Effector memory CD8-positive, alpha-beta T cell (primary cell): ENCODE results near the gene KCNAB2.

ENCODE experiments used
- ATAC-seq: fragments of 150-1000 bp; cut with Tn5 transposase; replicated peaks from 2 replicates; pipeline ENCODE4 v1.10.0; 2021; ENCODE audit warnings: mild to moderate bottlenecking, moderate library complexity
- DNase-seq, 3 experiments: peaks; one replicate each; pipeline ENCODE4 v3.0.0; 2021
- H3K27ac Mint-ChIP-seq, 2 donors: one replicate each; pipeline ENCODE4 v1.8.0; 2022; ENCODE audit warnings: mild to moderate bottlenecking in 2 of 2, mixed read lengths in 2 of 2, moderate library complexity in 2 of 2
- H3K27me3 Mint-ChIP-seq, 2 donors: one replicate each; pipeline ENCODE4 v1.8.0; 2022; ENCODE audit warnings: mixed read lengths in 2 of 2
- H3K36me3 Mint-ChIP-seq: one replicate; pipeline ENCODE4 v1.8.0; 2022; ENCODE audit warnings: mild to moderate bottlenecking, moderate library complexity, mixed read lengths; ENCODE audit not compliant: insufficient read depth
- H3K4me1 Mint-ChIP-seq, 2 donors: one replicate each; pipeline ENCODE4 v1.8.0; 2022; ENCODE audit warnings: low read depth in 2 of 2, mixed read lengths in 2 of 2
- H3K4me3 Mint-ChIP-seq, 2 donors: one replicate each; pipeline ENCODE4 v1.8.0; 2022; ENCODE audit warnings: mild to moderate bottlenecking in 2 of 2, mixed read lengths in 2 of 2, moderate library complexity in 2 of 2
- H3K9me3 Mint-ChIP-seq, 2 donors: one replicate each; pipeline ENCODE4 v1.8.0; 2022; ENCODE audit warnings: mixed read lengths in 2 of 2

Gene KCNAB2

DNA sequence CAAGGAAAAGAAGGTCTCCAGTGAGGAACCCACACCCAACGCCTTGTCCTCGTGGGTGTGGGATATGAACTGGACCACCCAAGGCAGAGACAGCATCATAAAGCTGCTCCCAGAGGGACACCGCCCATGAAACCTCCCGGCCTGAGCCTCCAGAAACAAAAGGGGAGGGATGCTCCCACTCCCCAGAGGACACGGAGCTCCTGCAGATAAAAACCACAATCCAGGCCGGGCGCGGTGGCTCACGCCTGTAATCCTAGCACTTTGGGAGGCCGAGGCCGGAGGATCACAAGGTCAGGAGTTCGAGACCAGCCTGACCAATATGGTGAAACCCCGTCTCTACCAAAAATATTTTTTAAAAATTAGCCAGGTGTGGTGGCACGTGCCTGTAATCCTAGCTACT is 68.1 kb downstream of the KCNAB2 start:
- no peaks in the 10 kb centered on the region for H3K4me1 Mint-ChIP-seq
- H3K4me3 Mint-ChIP-seq: no peak overlapping the region
- DNase-seq: no peak
- peaks cover 2 to 4% of the 10 kb centered on the region in 2 donors for H3K27me3 Mint-ChIP-seq
- H3K27ac Mint-ChIP-seq: no peak overlapping the region
- peaks cover 2% of the 10 kb centered on the region for H3K36me3 Mint-ChIP-seq
- no peak for ATAC-seq
- no peaks in the 10 kb centered on the region for H3K9me3 Mint-ChIP-seq

DNA sequence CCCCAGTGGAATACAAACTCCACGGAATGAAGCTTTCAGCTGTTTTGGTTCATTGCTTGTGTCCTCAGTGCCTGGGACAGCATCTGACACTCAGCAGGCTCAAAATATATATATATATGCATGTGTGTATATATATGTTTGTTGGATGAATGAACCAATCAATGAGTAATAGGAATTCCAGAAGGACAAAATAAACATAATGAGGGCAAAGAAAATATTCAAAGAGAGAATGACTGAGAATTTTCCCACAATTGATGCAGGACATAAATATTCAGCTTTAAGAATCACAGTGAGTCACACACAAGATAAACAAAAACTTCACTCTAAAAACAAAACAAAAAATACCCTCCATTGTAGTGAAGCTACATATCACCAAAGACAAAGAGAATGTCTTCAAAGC is 70.4 kb downstream of the KCNAB2 start:
- Mint-ChIP-seq H3K36me3 (peaks cover 2% of the 10 kb centered on the region), H3K9me3 (no peaks in the 10 kb centered on the region), H3K27ac (no peak overlapping the region), H3K4me1 (no peaks in the 10 kb centered on the region), H3K4me3 (no peak overlapping the region), H3K27me3 (no peaks in the 10 kb centered on the region)
- DNase-seq: no peak
- ATAC-seq: no peak

DNA sequence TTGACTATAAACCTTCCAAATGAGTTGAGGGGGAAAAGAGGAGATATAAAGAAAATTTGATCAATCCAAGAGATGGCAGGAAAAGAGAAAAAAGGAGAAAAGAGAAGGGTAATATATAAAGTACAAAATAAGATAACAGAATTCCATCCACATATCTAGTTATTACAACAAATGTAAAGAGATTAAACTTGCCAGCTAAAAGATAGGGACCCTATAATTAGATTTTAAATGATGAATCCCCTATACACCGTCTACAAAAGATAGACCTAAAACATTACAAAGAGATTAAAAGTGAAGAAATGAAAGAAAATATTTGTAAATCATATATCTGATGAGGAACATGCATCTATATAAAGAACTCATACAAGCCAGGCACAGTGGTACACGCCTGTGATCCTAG is 71.4 kb downstream of the KCNAB2 start:
- H3K36me3 Mint-ChIP-seq: peaks cover 2% of the 10 kb centered on the region
- H3K4me3 Mint-ChIP-seq: no peak overlapping the region
- DNase-seq (no peak), ATAC-seq (no peak)
- no peaks in the 10 kb centered on the region for H3K27me3 Mint-ChIP-seq
- no peak overlapping the region for H3K27ac Mint-ChIP-seq
- no peaks in the 10 kb centered on the region for H3K9me3 Mint-ChIP-seq
- no peaks in the 10 kb centered on the region for H3K4me1 Mint-ChIP-seq

DNA sequence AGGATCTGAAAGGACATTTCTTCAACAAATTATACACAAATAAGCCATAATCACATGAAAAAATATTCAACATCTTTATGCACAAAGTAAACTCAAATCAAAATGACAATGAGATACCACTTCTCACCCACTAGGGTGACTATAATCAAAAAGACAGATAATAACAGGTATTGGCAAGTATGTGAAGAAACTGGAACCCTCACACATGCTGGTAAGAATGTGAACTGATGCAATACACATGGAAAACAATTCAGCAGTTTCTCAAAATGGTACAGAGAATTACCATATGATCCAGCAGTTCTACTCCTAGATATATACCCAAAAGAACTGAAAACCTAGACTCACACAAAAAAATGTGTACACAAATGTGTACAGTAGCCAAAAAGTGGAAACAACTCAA is 71.9 kb downstream of the KCNAB2 start:
- ATAC-seq: no peak
- H3K9me3 Mint-ChIP-seq: no peaks in the 10 kb centered on the region
- DNase-seq: no peak
- H3K4me1 Mint-ChIP-seq: no peaks in the 10 kb centered on the region
- no peaks in the 10 kb centered on the region for H3K27me3 Mint-ChIP-seq
- no peak overlapping the region for H3K4me3 Mint-ChIP-seq
- H3K27ac Mint-ChIP-seq: no peak overlapping the region
- peaks cover 2% of the 10 kb centered on the region for H3K36me3 Mint-ChIP-seq

DNA sequence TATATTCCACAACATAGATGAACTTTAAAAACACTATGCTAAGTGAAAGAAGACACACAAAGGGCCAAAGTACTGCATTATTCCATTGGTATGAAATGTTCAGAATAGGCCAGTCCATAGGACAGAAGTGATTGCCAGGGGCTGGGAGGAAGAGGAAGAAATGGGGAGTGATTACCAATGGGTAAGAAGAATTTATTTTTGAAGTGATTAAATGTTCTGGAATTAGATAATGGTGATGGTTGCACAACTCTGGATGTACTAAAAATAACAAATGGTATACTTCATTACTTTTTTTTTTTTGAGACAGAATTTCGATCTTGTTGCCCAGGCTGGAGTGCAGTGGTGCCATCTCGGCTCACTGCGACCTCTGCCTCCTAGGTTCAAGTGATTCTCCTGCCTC is 72.7 kb downstream of the KCNAB2 start:
- H3K4me1 Mint-ChIP-seq: no peaks in the 10 kb centered on the region
- ATAC-seq (no peak), DNase-seq (no peak)
- H3K36me3 Mint-ChIP-seq: peaks cover 2% of the 10 kb centered on the region
- H3K4me3 Mint-ChIP-seq: no peak overlapping the region
- no peaks in the 10 kb centered on the region for H3K27me3 Mint-ChIP-seq
- no peaks in the 10 kb centered on the region for H3K9me3 Mint-ChIP-seq
- no peak overlapping the region for H3K27ac Mint-ChIP-seq

DNA sequence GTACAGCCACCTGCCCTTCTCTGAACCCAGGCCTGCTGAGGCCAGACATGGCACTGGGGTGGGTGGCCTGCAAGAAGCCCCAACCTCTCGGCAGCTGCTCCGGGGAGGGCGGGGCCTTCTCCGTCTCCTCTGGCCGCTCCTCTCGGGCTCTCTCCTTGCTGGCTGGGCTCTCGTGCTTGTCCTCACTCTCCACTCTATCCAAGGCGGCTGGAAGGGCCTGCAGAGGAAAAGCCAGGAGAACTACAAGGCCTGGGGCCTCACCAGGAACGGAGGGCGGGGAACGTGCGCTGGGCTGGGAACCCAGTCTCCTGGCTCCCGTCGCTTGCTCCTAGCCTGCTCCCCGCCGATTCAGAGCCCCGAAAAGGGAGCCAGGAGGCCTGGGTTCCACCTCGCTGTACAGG is 75.3 kb downstream of the KCNAB2 start:
- Mint-ChIP-seq H3K4me1 (peaks cover 0 to 3% of the 10 kb centered on the region in 2 donors), H3K27ac (no peak overlapping the region), H3K27me3 (peaks cover 6 to 14% of the 10 kb centered on the region in 2 donors), H3K9me3 (no peaks in the 10 kb centered on the region), H3K36me3 (peaks cover 2% of the 10 kb centered on the region), H3K4me3 (no peak overlapping the region)
- DNase-seq (no peak), ATAC-seq (no peak)

DNA sequence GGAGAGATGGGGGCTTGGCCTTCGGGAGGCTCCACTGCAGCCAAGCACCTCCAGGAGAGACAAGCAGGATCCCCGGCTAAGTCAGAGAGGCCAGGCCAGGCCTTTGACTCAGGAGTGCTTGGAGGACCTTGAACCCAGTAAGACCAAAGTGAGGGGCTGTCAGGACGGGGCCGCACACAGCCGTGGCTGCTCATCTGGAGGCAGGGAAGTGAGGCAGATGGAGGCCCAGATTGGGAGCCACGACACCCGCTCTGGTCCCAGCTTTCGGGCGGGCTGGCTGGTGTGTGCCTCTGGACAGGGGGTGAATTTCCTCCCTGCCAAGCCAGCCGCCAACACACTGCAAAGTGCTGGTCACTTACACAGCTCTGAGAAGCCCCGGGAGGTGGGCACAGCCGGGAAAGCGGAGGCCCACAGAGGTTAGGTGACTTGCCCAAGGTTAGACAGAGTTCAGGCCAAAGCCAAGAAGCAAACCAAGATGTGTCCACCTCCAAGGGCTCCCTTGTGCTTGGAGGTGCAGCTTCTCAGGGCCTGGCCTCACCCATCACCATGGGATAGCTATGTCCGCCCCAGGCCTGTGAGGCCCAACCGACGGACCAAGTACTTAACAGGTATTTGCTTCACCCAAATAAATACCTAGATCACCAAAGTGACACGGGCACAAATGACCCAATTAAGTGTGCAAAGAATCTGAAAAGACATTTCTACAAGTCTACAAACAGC is 76.1 kb downstream of the KCNAB2 start:
- Mint-ChIP-seq H3K27ac (no peak overlapping the region), H3K4me1 (peaks cover 0 to 3% of the 10 kb centered on the region in 2 donors), H3K36me3 (no peaks in the 10 kb centered on the region), H3K27me3 (peaks cover 6 to 22% of the 10 kb centered on the region in 2 donors), H3K4me3 (no peak overlapping the region), H3K9me3 (no peaks in the 10 kb centered on the region)
- DNase-seq: no peak
- no peak for ATAC-seq

DNA sequence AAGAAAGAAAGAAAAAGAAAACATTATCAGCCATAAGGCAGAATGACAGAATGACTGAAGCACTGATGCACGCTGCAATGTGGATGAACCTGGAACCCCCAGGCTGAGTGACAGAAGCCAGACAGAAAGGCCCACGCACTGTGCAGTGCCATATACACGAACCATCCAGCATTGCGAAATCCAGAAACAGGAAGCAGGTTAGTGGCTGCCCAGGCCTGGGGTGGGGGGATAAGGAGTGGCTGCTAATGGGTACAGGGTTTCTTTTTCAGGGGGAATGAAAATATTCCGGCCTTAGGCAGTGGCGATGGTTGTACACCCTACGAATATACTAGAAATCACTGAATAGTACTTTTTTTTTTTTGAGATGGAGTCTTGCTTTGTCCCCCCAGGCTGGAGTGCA is 77.4 kb downstream of the KCNAB2 start:
- no peak for DNase-seq
- H3K4me3 Mint-ChIP-seq: no peak overlapping the region
- H3K36me3 Mint-ChIP-seq: no peaks in the 10 kb centered on the region
- H3K27ac Mint-ChIP-seq: no peak overlapping the region
- H3K4me1 Mint-ChIP-seq: peaks cover 0 to 6% of the 10 kb centered on the region in 2 donors
- ATAC-seq: no peak
- H3K9me3 Mint-ChIP-seq: no peaks in the 10 kb centered on the region
- H3K27me3 Mint-ChIP-seq: peaks cover 6 to 26% of the 10 kb centered on the region in 2 donors

DNA sequence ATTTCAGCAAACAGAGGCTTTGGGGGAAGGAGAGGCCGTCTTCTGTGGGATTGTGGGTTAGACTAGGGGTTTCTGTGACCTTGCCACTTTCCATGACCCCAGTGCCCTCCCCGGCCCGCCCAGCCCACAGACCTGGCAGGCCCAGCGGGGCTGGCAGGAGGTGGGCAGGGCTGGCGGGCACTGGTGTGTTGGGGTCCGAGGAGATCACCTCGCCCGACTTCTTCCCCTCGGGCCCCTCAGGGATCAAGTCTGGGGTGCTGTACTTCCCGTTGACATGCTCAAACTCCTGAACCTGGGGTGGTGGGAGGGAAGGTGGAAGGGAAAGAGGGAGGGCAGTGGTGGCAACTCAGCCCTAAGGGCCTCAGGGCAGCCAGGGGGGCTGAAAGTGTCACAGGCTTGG is 78.1 kb downstream of the KCNAB2 start:
- DNase-seq (no peak), ATAC-seq (no peak)
- Mint-ChIP-seq H3K9me3 (no peaks in the 10 kb centered on the region), H3K27me3 (peaks cover 6 to 26% of the 10 kb centered on the region in 2 donors), H3K36me3 (no peaks in the 10 kb centered on the region), H3K27ac (no peak overlapping the region), H3K4me1 (peaks cover 0 to 7% of the 10 kb centered on the region in 2 donors), H3K4me3 (no peak overlapping the region)

DNA sequence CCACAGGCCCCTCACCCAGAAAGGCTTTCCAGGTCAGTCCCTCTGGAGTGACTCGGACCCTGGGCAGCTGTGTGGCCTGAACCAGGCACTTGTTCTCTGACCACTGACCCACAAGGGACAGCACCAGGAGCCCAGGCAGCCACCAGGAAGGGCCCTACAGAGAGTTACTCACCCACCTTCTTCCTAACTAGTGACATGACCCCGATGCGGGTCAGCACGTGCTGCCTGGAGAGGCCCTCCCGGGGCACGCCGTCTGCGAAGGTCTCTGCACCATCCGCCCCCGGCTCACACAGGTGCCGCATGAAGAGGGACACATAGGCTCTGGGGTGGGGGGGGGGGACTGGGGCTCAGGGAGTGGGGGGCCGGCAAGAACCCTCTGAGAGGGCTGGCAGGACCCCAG is 78.7 kb downstream of the KCNAB2 start:
- H3K36me3 Mint-ChIP-seq: no peaks in the 10 kb centered on the region
- no peak overlapping the region for H3K27ac Mint-ChIP-seq
- peaks cover 0 to 8% of the 10 kb centered on the region in 2 donors for H3K4me1 Mint-ChIP-seq
- H3K4me3 Mint-ChIP-seq: no peak overlapping the region
- DNase-seq (no peak), ATAC-seq (no peak)
- H3K9me3 Mint-ChIP-seq: no peaks in the 10 kb centered on the region
- H3K27me3 Mint-ChIP-seq: peaks cover 6 to 26% of the 10 kb centered on the region in 2 donors

DNA sequence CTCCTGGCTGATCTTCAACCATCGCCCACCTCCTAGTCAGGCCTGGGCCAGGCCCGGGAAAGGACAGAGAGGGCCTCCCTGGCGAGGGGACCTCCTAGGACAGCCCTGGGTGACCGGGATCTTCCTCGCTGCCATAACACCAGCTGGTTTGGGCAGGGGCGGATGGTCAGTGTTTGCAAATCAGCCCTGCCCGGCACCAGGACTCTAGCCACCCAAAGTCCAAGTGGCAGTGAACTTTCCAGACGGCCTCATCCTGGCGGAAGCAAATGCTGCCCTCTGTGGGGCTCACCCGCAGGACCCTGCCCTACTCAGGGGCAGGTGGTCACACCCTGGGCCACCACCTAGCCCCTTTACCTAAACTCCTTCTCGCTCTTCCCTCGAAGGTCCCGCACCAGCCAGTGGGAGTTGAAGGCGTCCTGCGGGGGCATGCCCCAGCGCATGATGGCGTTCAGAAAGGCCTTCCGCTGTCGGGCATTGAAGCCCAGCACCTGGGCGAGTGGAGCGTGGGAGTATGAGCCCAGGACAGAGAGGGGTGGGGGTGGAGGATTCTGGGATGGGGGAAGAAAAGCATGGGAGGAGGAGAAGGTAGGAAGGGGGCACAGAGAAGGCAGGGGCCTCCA is 79.2 kb downstream of the KCNAB2 start:
- no peak for DNase-seq

DNA sequence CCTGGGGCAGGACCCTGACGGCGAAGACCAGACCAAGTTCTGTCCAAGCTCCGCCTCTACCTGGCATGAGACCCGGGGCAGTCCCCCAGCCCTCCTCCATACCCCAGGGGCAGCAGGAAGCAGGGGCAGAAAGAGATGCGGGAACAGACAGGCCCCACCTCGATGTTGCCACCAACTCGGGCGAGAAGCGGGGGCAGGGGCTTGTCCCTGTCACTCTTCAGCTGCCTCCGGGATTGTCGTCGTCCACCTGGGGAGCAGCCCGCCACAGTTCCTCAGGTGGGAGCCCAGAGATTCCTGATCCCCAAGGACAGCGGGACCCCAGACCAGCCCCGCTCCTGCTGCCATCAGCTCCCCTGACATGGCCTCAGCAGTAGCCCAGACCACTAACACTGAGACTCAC is 79.7 kb downstream of the KCNAB2 start:
- peaks cover 15 to 26% of the 10 kb centered on the region in 2 donors for H3K27me3 Mint-ChIP-seq
- no peak overlapping the region for H3K27ac Mint-ChIP-seq
- ATAC-seq: no peak
- H3K9me3 Mint-ChIP-seq: no peaks in the 10 kb centered on the region
- peaks cover 0 to 8% of the 10 kb centered on the region in 2 donors for H3K4me1 Mint-ChIP-seq
- no peak overlapping the region for H3K4me3 Mint-ChIP-seq
- DNase-seq: no peak
- H3K36me3 Mint-ChIP-seq: no peaks in the 10 kb centered on the region

More for the DNA sequence above, 79.2 kb downstream of the KCNAB2 start:
- Mint-ChIP-seq H3K4me3 (no peak overlapping the region), H3K27me3 (peaks cover 10 to 26% of the 10 kb centered on the region in 2 donors), H3K9me3 (no peaks in the 10 kb centered on the region), H3K27ac (no peak overlapping the region), H3K4me1 (peaks cover 0 to 8% of the 10 kb centered on the region in 2 donors), H3K36me3 (no peaks in the 10 kb centered on the region)
- no peak for ATAC-seq

DNA sequence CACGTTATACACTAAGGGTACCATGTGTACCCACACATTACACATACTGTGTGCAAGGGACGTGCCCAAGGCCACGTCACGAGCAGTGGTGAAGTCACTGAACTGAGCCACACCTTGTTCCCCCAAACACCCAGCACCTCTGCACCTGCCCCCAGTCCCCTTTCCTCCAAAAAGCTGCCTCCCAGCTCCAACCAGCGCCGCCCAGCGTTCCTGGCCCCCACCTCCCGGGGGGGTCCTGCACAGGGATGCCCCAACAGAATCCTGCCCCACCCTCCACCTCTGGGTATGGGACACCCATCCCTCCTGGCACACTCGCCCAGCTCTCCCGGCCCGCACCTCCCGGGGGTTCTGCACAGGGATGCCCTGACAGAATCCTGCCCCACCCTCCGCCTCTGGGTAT is 80.3 kb downstream of the KCNAB2 start:
- no peaks in the 10 kb centered on the region for H3K36me3 Mint-ChIP-seq
- ATAC-seq: no peak
- H3K27me3 Mint-ChIP-seq: peaks cover 15 to 26% of the 10 kb centered on the region in 2 donors
- no peak overlapping the region for H3K4me3 Mint-ChIP-seq
- no peak overlapping the region for H3K27ac Mint-ChIP-seq
- DNase-seq: no peak
- peaks cover 0 to 8% of the 10 kb centered on the region in 2 donors for H3K4me1 Mint-ChIP-seq
- H3K9me3 Mint-ChIP-seq: no peaks in the 10 kb centered on the region

DNA sequence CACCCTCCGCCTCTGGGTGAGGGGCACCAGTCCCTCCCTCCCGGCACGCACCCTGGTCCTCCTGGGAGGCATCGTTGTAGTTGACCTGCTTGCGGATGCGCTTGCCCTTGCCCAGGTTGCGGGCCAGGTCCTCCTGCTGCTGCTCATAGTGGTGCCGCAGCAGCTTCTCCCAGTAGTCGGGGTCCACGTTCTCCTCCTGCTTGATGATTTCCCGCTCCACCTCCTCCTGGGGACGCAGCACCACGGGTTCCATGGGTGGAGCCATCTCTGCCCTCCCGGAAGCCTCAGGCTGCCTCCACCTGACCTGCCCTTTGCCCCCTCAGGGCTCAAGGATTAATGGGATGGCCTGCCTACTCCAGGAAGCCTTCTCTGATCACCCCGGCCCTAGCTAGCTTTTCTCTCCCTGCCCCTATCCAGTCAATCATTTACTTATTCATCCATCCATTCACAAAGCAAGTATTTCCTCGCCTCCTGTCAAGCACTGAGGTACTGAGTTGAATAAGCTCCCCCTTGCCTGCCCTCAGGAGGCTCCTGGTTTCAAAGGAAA is 80.9 kb downstream of the KCNAB2 start:
- Mint-ChIP-seq H3K4me1 (peaks cover 0 to 8% of the 10 kb centered on the region in 2 donors), H3K36me3 (no peaks in the 10 kb centered on the region), H3K27ac (no peak overlapping the region), H3K27me3 (peaks cover 15 to 26% of the 10 kb centered on the region in 2 donors), H3K9me3 (no peaks in the 10 kb centered on the region), H3K4me3 (no peak overlapping the region)
- ATAC-seq (no peak), DNase-seq (no peak)
